HK-2 (cell line): ENCODE data around the gene PRTN3.

Experiments used
- DNase-seq: peaks from one replicate; pipeline ENCODE4 v3.0.0-alpha.2; 2018; ENCODE audit not compliant: unreplicated experiment

Gene PRTN3

DNA sequence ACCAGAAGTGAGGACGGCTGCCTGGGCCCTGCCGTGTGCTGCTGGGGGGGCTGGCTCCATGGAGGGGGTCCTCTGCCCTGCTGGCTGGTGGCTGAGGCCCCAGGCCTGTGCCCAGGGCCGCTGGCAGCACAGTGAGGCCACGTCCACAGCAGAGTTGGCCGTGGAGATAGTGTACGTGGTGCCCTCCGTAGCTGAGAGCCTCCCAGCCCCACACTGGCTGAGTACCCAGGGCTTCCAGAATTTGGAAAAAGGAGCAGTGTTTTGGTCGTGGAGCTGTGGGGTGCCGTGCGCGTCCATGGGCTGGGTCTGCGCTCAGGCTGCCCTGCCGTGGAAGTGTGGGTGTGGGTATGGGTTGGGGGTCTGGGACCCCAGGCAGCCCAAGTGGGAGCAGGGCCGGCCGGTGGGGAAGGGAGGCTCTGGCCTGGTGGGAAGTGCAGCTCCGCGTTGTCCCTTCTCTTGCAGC lies 37.7 kb upstream of the PRTN3 start:
- DNase-seq, result no peak

DNA sequence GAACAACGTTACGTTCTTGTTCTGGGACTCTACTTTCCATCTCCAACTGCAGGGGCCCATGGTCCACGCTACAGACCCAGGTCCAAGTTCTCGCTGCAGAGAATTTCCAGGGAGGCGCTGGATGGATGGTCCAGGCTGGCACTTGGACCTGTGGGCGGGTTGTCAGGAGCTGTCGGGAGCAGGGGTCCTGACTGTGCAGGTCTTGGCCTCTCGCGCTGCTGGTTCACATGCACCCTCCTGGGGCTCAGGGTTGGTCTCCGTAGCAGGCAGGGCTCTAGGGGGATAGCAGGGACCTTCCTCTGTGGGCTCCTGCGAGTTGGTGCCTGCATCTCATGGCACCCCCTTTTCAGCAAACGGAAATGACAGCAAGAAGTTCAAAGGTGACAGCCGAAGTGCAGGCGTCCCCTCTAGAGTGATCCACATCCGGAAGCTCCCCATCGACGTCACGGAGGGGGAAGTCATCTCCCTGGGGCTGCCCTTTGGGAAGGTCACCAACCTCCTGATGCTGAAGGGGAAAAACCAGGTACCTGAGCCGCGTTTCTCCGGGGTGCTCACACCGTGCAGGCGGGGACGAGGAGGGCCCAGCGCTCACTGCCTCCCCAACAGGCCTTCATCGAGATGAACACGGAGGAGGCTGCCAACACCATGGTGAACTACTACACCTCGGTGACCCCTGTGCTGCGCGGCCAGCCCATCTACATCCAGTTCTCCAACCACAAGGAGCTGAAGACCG lies 36.9 kb upstream of the PRTN3 start:
- no peak for DNase-seq

DNA sequence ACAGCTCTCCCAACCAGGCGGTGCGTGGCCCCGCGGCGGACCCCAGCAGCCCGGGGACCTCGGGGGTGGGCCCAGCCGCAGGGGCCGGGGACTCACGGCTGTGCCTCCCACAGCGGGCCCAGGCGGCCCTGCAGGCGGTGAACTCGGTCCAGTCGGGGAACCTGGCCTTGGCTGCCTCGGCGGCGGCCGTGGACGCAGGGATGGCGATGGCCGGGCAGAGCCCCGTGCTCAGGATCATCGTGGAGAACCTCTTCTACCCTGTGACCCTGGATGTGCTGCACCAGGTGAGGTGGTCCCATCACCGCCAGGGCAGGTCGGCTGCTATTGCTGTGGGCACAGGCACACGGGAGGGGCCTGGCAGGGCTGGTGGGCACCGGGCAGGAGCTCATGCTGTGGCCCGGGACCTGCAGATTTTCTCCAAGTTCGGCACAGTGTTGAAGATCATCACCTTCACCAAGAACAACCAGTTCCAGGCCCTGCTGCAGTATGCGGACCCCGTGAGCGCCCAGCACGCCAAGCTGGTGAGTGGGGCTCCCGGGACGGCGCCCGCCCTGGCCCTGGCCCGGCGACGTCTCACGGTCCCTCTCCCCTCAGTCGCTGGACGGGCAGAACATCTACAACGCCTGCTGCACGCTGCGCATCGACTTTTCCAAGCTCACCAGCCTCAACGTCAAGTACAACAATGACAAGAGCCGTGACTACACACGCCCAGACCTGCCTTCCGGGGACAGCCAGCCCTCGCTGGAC lies 36.2 kb upstream of the PRTN3 start:
- DNase-seq, result no peak

DNA sequence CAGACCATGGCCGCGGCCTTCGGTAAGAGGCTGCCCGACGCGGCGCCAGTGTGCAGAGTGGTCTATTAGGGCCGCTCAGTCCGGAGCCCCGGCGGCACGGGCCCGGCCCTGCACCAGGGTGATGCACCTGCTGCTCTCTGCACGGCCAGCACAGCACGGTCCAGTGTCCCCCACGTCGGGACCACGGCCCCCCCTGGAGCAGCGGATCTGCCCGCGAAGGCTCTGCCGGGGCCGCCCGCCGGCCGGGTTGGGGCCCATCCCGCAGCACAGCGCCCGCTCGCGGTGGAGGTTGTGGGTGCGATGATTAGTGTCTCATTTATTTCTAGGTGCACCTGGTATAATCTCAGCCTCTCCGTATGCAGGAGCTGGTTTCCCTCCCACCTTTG lies 35.6 kb upstream of the PRTN3 start:
- no peak for DNase-seq

DNA sequence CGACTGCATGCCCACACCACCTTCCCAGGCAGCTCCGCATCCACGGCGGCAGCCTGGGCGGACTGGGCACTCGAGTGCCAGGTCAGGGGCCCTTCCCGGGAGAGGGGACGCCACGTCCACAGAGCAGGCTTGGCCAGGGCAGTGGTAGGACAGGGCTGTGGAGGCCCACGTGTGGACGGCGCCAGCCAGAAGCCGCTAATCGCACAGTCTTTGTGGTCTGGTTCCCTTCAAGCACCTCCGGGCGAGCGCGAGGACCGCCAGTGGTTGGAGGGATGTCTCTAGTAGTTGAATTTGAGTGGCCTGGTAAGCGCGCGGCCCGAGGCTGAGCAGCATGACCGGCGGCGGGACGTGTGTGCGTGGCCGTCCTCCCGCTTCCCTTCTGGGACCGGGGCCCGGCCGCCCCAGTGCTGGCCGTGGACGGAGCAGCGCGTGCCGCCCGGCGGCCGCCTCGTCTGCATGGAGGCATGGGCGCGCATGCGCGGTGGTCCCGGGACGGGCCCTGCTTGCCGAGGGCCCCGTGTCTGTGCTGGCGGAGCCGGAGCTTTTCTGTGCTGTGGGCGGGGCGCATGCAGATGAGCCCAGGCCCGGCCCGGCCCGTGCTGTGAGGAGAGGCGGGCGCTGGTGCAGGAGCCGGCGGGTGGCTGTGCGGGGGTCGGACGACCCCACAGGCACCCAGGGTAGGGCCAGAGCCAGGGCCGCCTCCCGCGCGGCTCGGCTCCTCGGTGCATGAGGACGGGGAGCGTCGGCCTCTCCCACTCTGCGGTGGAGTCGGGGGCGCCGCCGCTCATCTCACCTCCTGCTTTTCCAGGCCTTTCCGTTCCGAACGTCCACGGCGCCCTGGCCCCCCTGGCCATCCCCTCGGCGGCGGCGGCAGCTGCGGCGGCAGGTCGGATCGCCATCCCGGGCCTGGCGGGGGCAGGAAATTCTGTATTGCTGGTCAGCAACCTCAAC lies 34.9 kb upstream of the PRTN3 start:
- no peak for DNase-seq

DNA sequence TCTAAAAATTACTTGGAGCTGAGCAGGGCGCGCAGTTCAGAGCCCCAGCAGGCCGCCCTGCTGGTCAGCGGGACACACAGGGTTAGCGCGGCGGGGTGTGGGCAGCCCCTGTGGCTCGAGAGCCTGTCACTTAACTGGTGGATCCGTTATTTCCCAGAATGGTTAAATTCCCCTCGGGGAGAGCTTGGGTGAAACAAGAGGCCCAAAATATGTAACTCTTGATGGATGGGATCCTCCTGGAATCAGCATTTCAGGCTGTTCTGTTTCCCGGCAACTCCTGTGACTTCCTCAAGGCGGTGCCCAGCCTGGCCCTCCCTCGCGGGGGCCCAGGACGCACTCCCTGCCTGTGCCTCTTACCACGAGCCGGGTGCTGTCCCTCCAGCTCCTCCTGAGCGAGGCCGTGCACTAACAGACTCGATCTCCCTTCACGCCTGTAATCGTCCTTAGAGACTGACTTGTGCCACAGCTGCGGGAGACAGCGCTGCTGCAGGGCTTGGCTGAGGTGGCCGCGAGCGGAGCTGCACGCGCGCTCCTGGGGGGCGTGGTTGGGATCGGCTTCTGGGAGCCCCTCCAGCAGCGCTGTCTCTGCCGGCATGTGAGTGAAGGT lies 33.9 kb upstream of the PRTN3 start:
- no peak for DNase-seq

DNA sequence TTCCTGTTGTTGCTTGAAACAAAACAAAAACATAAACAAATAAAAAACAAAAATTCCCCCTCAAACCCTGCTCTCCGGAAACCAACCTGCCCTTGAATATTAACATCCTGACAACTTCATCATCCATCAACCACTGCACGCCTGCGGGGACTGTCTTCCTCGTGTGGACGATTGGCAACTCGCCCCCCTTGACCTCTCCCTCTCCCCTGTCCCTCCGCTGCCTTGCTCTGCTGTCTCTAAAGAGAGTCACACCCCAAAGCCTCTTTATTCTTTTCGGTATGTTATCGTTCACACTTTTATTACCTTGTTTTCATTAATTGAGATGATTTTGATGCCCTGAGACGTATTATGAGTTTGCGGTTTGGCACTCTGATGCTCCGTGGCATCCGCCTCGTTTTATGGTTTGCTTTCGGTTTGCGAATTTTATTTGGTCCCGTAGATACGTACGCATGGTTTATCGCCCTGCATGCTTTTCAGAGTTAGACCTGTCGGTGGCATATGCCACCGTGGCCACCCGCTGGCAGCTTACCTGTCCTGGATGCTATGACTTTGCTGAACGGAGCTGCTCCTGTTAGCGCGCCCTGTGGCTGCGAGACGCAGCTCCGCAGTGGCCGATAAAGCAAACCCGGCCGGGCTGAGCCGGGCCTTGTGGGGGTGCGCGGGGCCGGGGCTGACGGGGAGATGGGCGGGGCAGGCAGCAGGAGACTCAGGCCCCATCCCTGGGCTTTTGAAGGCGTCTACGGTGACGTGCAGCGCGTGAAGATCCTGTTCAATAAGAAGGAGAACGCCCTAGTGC lies 33.0 kb upstream of the PRTN3 start:
- DNase-seq, result no peak

DNA sequence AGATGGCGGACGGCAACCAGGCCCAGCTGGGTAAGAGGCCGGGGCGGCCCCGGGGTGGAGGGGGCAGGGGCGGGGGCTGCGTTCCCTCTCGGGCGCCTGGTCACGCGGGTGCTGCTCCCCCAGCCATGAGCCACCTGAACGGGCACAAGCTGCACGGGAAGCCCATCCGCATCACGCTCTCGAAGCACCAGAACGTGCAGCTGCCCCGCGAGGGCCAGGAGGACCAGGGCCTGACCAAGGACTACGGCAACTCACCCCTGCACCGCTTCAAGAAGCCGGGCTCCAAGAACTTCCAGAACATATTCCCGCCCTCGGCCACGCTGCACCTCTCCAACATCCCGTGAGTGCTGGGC lies 32.4 kb upstream of the PRTN3 start:
- DNase-seq, result no peak

DNA sequence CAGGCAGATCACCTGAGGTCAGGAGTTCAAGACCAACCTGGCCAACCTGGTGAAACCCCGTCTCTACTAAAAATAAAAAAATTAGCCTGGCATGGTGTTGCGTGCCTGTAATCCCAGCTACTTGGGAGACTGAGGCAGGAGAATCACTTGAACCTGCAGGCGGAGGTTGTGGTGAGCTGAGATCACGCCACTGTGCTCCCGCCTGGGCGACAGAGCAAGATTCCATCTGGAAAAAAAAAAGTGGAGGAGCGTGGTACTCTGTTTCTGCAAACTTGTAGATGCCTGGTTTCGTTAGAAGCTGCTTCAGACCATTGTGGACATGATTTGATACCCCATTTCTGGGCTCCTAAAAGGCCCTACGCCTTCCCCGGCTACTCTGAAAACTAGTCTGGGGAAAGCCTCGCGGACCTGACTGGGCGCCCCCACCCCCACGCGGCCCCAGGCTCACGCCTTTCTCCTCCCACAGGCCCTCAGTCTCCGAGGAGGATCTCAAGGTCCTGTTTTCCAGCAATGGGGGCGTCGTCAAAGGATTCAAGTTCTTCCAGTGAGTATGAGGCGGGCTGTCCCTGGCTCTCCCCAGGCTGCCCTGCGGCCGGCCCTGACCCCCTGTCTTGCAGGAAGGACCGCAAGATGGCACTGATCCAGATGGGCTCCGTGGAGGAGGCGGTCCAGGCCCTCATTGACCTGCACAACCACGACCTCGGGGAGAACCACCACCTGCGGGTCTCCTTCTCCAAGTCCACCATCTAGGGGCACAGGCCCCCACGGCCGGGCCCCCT lies 30.5 kb upstream of the PRTN3 start:
- DNase-seq, result no peak

DNA sequence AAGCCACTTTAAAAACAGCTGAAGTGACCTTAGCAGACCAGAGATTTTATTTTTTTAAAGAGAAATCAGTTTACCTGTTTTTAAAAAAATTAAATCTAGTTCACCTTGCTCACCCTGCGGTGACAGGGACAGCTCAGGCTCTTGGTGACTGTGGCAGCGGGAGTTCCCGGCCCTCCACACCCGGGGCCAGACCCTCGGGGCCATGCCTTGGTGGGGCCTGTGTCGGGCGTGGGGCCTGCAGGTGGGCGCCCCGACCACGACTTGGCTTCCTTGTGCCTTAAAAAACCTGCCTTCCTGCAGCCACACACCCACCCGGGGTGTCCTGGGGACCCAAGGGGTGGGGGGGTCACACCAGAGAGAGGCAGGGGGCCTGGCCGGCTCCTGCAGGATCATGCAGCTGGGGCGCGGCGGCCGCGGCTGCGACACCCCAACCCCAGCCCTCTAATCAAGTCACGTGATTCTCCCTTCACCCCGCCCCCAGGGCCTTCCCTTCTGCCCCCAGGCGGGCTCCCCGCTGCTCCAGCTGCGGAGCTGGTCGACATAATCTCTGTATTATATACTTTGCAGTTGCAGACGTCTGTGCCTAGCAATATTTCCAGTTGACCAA lies 29.8 kb upstream of the PRTN3 start:
- no peak for DNase-seq

DNA sequence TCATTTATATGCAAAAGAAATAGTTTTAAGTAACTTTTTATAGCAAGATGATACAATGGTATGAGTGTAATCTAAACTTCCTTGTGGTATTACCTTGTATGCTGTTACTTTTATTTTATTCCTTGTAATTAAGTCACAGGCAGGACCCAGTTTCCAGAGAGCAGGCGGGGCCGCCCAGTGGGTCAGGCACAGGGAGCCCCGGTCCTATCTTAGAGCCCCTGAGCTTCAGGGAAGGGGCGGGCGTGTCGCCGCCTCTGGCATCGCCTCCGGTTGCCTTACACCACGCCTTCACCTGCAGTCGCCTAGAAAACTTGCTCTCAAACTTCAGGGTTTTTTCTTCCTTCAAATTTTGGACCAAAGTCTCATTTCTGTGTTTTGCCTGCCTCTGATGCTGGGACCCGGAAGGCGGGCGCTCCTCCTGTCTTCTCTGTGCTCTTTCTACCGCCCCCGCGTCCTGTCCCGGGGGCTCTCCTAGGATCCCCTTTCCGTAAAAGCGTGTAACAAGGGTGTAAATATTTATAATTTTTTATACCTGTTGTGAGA lies 29.2 kb upstream of the PRTN3 start:
- DNase-seq, result no peak

DNA sequence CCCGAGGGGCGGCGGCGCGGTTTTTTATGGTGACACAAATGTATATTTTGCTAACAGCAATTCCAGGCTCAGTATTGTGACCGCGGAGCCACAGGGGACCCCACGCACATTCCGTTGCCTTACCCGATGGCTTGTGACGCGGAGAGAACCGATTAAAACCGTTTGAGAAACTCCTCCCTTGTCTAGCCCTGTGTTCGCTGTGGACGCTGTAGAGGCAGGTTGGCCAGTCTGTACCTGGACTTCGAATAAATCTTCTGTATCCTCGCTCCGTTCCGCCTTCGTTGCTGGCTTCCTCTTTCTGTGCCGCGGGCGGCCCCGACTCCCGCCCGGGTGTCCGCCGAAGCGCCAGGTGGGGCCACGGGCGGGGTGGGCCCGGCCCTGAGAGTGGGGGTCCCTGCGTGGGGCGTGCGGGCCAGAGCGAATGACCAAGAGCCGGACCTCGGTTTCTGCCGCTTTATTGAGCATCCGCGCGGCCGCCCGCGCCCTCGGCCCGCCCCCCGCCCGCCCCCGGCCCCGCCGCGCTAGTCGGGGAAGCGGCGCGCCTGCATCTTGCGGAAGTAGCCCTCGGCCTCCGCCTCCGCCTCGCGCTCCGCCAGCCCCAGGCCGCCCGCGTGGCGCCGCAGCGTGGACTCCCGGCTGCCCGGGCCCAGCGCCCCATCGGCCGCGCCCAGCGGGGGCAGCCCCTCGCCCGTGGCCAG lies 28.6 kb upstream of the PRTN3 start:
- DNase-seq, result no peak

DNA sequence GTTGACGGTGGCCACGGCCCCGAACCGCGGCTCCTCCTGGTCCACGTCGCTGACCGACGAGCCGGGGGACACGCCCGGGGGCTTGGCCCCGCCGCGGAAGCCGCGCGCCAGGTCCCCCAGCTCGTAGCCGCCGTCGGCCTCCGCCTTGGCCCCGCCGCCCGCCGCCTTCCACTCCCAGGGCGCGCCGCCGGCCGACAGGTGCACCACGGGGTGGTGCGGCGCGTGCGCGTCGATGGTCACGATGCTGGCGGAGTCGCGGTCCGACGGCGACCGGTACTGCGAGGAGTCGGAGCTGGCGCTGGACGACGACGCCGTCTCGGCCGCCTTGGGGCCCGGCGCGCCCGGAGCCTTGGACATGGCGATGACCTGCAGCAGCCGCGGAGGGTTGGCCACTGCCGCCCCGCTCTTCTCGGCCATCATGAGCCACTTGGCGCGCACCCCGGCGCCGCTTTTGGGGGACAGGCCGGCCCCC lies 28.0 kb upstream of the PRTN3 start:
- DNase-seq, result no peak

DNA sequence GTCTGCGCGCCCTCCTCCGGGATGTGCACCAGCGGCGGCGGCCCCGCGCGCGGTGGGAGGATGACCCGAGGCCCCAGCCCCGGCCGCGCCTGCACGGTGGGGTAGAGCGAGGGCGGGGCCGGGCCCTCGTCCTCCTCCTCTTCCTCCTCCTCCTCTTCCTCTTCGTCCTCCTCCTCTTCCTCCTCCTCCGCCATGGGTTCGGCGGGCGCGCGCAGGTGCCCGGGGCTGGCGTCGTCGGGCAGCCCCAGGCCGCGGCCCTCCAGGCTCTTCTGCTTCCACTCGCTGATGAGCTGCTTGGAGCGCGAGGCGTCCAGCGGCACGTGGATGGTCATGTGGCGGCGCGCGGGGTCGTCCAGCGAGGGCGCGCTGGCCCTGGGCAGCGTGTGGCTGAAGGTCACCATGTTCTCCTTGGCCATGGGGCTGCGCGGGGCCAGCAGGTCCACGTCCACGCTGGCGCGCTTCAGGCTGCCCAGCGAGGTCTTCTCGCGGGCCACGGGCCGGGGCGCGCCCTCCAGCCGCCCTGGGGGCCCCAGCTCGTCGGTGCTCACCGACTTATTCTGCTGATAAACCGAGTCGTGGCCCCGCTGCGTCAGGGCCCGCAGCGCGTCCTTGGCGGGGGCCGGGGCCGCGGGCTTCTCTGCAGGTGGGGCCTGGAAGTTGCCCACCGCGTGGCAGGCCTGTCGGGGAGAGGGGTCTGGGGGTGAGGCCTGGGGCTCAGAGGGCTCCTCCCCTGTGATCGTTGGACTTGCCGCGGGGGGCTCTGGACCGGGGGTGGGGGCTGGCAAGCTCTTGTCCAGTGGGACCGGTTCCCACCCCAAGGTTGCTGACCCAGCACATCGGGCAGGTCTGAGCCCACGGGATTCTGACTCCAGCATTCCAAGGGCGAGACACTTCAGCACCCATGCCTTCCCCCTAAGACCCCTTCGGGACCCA lies 27.3 kb upstream of the PRTN3 start:
- DNase-seq, result no peak

DNA sequence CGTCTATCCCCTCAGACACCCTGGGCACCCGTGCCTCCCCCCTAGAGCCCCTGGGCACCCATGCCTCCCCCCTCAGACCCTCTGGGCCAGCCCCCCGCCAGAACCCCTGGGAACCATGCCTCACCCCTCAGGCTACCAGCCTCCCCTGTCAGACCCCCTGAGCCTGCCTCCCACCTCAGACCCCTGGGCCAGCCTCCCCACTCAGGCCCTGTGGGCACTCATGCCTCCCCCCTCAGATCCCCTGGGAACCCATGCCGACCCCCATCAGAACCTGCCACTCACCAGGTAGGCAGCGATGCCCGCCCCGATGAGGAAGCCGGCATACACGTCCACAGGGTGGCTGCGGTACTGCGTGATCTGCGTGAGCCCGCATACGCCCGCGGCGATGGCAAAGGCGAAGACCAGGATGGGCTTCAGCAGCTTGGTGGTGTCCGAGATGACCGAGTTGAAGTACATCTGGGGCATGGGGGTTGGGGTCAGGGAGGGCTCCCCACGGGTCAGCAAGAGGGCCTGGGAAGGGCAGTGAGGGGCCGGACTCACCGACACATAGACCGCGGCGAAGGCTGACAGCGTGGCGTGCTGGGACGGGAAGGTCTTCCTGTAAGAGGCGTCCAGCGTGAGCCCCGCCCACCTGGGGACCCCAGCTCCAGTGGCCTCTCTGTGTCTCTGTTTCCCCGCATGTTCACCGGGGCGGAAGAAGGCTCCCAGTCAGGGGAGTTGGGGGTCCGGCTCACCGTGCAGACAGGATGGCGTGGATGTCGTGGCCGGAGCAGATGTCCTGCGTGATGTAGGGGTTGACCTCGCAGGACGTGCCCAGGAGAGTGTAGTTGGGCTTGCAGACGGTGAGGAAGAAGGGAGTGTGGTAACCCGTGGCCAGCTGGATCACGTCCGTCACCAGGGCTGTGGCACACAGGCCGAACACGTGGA lies 26.4 kb upstream of the PRTN3 start:
- DNase-seq, result no peak

DNA sequence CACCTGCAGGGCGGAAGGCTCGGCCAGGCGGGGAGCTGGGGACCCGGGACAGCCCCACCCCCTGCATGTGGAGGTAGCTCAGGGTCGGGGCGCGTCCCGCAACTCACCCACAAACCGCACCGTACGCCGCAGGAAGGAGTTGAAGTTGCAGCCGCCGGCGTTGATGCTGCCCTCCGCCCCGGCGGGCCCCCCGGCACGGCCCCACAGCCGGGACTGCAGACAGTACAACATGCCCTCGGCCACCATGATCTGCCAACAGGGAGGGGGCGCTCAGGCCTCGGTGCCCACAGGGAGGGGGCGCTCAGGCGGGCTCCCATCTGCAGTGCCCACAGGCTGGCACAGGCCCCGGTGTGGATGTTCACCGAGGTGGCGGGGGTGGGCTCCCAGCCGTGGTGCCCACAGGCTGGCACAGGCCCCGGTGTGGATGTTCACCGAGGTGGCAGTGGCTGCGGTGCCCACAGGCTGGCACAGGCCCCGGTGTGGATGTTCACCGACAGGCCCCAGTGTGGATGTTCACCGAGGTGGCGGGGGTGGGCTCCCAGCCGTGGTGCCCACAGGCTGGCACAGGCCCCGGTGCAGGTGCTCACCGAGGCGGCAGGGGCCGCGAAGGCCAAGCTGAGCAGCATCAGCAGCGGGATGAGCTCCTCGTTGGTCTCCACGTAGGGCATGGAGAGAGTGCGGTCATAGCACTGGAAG lies 25.6 kb upstream of the PRTN3 start:
- DNase-seq, result no peak
